HUDEP-2 (cell line): ENCODE data around the gene POLN.
A peak's percentile ranks its signal among the peaks of the same experiment; 100 is the strongest.

Experiments used
- DNase-seq, 76 experiments: peaks; one replicate each; lab custom pipeline; 2025; ENCODE audit not compliant: unreplicated experiment in 76 of 76; lab: John Stamatoyannopoulos, UW

POLN gene

GRCh38 chr4:2264481-2265041 is 22.6 kb upstream of the POLN start:
- no peak for DNase-seq

DNA sequence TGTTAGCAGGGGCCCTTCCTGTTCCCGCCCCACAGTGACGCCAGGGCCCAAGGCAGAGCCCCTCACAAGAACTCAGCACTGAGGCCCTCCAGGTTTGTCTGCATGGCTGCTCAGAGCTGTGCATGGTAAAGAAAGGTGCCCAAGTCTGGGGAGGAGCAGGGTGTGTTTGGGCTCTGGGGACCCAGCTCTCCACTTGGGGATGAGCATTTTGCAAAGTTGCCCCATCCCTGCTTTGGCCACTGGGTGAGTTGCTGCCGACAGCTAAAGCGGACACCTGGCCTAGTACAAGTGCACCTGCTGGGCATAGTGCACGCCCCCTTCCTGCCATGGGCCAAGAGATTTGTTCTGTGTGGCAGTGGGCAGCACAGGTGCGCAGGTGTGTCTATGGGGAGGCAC is 22.0 kb upstream of the POLN start:
- no peak for DNase-seq

GRCh38 chr4:2262944-2263250 is 21.0 kb upstream of the POLN start:
- no peak for DNase-seq

- peak in 75 of 76 experiments; percentile 61 to 99 (median 97) for DNase-seq
Measured at GRCh38 chr4:2262145-2262943, 20.4 kb upstream of the POLN start.

DNA sequence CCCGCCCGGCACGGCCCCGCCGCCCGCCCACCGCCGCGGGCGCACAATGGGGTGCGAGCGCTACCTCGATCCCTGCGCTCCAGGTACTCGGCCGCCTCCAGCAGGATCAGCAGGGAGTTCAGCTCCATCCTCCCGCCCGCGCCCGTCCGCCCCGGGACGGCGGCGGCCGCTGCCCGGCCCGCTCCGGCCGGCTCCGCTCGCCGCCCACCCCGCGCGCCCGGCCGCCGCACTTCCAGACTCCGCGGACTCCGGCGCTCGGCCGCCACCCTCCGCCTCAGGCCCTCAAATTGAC is 19.9 kb upstream of the POLN start, which contains the start of gene MXD4:
Gene MXD4 (minus strand): TSS at position 257 of the 292 bp plus-strand sequence. CDS start 129 bp downstream, at position 128.
- no peak for DNase-seq

- DNase-seq = peak in 28 of 76 experiments; percentile 8 to 53 (median 26)
Measured at GRCh38 chr4:2261110-2261852, 19.4 kb upstream of the POLN start.

DNA sequence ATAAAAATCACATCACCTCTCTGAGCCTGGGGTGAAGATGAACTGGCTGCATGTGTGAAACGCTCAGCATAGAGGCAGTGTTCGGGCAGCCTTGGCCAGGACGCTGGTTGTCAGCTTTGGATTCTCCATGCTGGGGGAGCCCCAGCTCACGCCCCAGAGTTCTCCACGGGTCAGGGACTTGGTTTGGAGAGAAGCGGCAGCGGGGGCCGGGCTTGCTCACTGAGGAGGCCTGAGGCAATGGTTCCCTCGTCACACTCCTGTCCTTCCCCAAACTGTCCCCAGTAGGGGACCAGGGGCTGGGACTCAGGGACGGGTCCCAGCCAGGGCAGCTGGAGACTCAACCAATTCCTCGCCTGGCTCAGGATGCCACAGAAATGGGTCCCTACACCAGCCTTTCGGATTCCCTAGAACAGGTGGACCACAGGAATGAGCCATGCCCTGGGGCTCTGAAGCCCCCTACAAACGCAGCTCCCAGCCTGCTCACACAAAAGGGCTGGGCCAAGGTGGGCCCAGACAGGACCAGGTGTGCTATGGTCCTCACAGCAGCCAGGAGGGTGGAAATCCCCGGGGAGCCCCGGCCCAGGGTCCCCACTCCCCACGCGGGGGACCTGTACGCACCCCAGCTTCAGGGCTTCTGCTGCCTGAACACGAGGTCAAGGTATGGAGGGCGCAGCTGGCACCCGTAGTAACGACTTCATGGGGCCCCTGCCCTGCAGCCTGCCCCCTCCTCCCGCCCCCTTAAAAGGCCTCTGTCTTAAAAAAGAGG is 18.6 kb upstream of the POLN start:
- DNase-seq = no peak

DNA sequence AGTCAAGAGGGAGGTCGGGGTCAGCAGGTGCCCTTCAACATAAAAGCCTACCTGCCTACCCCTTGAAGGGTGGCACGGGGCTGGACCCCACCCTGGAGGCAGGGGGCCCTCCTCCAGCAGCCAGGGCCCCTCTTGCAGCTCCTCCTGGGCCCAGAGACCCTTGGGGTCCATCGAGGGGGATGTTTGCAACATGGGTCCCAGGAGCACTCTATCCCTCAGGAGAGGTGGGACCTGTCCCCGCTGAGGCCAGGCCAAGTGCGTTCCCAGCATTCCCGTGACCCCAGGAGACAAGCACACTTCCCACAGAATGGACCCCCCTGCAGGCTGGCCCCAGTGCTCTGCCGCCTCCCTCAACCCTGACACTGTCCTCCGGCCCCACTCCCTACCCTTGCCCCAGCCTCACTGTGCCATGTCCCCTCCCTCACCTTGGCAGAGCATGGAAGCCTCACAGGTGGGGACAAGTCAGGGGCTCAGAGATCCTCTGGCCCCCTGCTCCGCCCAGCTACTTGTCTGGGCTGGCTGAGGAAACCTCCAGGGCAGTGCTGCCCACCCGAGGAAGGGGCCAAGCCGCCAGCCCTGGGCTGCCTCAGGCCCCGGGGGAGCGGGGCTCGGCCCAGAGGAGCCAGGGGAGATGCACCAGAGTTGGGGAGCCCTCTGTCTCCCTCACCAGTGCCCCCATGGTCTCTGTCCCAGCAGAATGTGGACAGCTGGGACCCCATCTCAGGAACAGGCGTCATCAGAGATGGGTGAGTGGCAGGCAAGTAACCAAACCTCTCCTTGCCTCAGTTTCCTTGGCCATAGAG is 17.8 kb upstream of the POLN start:
- DNase-seq = no peak

DNA sequence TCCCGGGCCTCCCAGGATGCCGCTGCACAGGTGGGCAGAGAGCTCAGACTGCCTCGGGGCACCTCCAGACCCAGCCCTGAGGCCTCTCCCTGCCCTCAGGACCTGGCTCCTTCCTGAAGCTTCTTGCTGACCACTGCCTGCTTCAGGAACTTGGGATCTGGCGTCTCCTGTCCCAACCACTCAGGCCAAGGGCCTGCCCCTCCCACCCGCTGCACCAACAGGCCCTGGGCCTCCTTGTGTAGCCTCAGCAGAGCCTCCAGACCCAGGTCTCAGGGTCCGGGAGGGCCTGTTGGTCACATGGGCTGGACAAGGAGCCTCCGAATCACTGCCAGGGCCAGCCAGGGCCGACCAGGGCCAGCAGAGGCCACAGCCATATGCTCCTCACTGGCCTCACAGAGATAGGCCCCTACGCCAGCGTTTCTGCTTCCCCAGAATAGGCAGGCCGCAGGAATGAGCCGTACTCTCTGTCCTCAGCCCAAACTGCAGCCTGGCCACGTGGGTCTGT is 17.2 kb upstream of the POLN start:
- no peak for DNase-seq

DNA sequence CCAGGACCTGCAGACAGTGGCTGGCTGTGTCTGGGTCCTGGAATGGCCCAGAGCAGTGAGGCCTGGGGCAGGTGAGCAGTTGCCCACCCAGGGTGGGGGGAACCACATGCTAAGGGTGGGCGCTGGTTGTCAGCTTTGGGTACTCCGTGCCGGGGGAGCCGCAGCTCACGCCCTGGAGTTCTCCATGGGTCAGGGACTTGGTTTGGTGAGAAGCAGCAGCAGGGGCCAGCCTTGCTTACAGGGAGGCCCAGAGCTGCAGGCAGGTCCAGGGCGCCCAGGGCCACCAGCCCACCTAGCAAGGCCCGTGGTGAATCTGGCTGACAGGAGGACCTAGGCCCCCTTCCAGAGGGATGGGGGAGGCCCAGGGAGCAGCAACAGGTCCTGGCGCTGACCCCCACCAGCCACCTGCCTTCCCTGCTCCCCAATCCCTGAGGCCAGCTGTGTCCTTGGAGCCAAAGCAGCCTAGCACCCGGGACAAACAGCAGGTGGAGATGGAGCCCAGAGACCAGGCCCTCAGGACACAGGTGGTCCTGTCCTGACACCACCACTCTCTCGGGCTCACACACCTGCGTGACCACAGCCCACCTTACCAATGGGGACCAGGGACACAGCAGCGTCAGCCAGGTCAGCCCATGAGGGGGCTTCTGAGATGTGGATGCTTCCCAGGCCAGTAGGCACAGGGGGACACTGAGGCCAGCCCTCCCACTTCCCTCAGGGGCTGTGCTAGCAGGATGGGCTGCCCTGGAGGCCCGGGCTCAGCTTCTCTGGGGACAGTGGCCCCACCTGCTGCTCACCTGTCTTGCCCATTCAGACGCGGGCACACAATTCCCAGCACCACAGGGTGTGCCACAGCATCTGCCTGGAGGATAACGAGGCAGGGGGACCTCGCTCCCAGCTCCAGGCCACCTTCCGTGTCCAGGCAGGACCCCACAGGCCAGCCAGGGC is 16.4 kb upstream of the POLN start:
- no peak for DNase-seq

DNA sequence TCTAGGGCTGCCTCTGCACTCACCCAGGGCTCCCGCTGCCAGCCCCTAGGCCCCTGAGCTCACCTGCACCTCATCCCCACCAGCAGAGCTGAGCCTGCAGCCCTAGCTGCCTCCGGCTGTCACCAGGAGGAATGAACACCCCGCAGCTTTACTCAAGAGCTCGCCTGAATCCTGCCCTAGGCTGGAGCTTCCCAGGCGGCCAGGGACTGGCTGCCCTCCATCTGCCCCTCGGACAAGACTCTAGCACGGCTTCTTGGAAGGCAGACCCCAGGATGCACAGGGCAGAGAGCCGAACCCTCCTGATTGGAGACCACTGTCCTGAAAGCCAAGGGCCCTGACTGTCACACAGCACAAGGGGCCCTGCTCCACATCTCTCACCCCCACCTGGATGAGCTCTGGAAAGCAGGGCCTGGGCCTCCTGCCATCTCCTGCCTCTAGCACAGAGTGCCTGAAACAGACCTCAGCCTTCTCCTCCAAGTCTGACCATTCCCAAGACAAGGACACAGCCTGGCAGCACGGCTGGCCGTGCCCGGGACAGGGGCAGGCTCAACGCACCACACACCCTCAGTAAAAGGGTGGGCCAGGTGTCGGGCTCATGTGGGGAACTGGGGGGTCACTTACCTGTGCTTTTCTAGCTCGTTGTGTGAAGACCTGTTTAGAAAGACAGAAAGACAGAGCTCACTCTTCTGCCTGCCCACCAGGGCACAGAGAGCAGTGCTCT is 15.6 kb upstream of the POLN start:
- no peak for DNase-seq

DNA sequence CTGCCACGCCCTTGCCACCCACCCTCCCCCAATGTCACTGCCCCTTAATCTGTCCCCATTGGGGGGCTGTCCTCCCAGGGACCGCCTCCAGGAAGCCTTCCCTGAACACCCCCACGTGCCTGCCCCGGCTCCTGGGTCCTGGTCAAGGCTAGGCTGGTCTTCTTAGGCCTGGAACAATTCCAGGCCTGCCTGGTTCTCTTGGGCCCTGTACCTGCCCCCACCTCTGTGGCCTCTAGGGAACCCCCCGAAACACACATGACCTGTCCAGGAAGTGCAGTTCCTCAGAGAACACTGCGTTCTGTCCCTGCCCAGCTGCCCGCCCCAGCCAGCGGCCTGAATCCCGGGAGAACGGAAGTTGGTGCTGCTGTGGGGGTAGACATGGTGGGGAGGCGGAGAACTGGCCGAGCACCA is 14.9 kb upstream of the POLN start:
- no peak for DNase-seq

DNA sequence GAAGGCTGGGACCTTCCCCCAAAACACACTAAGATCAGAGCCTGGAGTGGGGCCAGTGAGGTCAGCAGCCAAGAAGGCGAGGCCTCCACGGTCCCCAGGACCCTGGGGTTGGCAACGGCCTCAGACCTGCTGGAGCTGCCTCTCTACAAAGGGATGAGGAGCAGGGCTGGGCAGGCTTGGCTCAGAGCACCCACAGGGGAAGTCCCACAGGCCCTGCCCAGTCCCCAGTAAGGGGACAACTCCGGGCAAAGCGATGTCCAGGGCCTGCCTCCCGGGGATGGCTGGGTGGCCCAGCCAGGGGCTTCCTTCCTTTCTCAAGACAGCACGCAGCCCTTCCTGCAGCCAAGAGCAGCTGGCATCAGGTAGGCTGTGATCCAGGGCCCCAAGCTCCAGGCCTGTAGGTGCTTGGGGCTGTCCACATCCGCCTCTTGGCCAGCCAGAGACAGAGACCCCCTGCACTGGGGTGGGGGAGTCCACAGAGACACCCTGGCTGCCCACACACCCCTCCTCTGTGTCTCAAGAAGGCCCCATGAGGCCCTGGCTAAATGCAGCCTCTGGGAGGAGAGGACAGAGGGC is 14.3 kb upstream of the POLN start:
- DNase-seq = no peak

DNA sequence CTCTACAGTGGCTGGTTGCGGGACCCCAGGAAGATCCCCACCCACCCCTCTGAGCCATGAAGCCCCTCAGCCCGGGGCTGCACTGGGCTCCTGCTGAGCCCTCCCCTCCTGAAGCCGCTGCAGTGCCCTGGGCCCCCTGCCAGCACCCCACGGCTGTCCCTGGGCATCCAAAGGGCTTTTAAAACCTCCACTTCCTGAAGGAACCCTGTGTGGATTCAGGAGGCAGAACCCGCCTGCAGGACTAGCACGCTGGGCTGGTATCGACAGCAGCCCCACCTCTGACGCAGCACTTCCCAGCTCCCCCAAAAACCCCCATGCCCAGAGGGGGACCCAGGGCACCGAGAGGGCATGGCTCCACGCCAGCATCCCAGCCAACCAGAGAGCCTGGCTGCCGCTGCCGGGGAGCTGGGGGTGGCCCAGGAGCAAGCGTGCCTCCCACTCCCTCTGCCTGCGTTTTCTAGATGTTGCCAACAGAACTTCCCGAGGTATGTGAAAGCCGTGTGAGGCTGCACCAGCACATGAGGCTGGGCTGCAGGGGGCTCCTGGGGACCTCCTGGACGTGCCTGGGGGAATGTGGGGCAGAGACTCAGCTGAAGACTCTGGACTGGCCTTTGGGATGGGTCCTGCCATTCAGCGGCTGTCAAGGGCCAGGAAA is 13.7 kb upstream of the POLN start:
- no peak for DNase-seq

DNA sequence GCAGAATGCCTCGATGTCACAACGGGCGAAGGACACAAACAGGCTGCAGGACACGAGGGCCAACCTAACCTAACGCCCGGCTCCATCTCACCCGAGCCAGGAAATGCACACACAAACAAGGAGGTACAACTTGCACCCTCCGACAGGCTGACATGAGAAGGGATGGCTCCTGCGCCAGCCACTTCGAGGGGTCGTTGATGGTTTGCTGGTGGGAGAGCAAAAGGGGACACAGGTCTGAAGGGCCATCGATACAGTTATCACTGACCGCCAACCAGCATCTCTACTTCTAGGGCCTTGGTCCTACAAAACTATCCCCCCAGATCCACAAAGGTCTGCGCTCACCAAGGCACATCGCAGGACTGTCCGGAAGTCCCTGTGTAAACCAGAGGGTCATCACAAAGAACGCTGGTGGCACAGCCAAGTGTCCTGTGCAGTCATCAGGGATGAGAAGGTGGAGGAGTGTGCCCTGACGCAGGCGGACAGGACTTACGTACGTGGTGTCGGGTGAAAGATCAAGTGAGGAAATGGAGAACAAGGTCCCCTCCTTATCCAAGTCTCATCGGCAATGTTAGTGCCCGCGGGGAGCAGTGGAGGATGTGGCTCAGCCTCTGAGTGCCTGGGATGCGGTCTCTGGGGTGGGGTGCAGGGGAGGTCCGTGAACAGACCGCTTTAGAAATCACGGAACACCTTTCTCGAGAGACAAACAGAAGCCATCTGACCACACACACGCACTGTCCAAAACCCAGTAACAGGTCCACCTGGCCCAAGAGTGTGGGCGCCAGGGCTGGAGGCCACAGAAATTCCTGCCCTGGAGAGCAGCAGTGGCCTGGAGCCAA is 13.0 kb upstream of the POLN start:
- DNase-seq = no peak

GRCh38 chr4:2253160-2254084 is 11.5 kb upstream of the POLN start:
- DNase-seq = no peak
